Transverse colon (tissue), 4 donors: Measurements from ENCODE around the gene POMGNT2.

Source experiments
- EP300 ChIP-seq: sonication (generic); formaldehyde crosslinking; IDR thresholded peaks from one replicate; pipeline ENCODE4 v1.6.1; 2017; ENCODE audit warnings: antibody characterized with exemption, low read depth
- POLR2A ChIP-seq: fragments of 450-650 bp; IDR thresholded peaks from one replicate; pipeline ENCODE4 v1.6.1; 2016; ENCODE audit warnings: antibody characterized with exemption, mild to moderate bottlenecking, moderate library complexity
- POLR2AphosphoS5 ChIP-seq, 3 donors: sonication (generic); formaldehyde crosslinking; IDR thresholded peaks; one replicate each; pipeline ENCODE4 v1.6.1; 2016; ENCODE audit warnings: antibody characterized with exemption in 3 of 3
- TF ChIP-seq, protein P1 (sequence below), 5 experiments: fragments of 200-600 bp in 3 of 5; fragments of 450-650 bp in 2 of 5; sonication (generic) in 3 of 5; IDR thresholded peaks; 1 replicate in 2 of 5; 2 replicates in 3 of 5; pipeline ENCODE4 v1.5.1; 2016 to 2017; ENCODE audit warnings: antibody characterized with exemption in 5 of 5, inconsistent platforms in 3 of 5, mild to moderate bottlenecking in 2 of 5, moderate library complexity in 1 of 5

DNA sequence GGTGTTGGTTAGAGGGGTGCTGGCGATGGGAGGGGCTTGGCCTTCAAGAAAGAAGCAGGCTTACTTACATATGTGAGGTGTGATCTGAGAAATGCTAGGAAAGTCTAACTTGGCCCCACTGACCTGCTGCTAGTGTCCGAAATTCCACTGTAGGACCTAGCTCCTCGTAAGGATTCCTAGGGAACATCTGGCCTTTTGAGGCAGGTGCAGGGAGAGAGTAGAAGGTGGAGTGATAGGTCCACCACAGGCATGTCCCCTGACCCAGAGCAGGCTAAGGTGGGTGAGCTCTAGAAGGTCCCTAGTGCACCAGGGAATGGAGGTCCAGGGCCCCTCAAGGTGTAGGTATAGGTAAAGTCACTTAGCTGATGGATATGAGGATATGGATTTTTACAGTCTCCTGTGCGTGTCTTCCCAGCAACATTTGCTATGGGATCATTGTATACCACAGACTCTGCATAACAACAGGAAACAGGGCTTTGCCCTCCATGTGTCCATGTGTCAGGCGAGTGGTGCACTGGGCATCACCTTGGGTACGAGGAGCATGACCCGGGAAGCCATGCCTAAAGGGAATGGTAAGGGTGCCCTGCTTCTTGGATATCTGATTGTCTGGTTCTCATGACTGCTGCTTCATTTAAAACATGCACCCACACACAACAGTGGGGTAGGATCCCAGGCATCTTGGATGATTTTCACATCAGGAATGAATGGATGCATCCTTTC, 32.6 kb downstream of the POMGNT2 start:
- TF ChIP-seq, protein P1, sequence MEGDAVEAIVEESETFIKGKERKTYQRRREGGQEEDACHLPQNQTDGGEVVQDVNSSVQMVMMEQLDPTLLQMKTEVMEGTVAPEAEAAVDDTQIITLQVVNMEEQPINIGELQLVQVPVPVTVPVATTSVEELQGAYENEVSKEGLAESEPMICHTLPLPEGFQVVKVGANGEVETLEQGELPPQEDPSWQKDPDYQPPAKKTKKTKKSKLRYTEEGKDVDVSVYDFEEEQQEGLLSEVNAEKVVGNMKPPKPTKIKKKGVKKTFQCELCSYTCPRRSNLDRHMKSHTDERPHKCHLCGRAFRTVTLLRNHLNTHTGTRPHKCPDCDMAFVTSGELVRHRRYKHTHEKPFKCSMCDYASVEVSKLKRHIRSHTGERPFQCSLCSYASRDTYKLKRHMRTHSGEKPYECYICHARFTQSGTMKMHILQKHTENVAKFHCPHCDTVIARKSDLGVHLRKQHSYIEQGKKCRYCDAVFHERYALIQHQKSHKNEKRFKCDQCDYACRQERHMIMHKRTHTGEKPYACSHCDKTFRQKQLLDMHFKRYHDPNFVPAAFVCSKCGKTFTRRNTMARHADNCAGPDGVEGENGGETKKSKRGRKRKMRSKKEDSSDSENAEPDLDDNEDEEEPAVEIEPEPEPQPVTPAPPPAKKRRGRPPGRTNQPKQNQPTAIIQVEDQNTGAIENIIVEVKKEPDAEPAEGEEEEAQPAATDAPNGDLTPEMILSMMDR (IDR thresholded peaks at IDR 0.05): no peak
- TF ChIP-seq EP300: no peak
- no peak for TF ChIP-seq POLR2A
- no peak for TF ChIP-seq POLR2AphosphoS5 (IDR thresholded peaks at IDR 0.05)
